AG04450 (cell line): ENCODE data around the gene APP. TPM values are rescaled to one million over a fixed set of nuclear protein-coding genes. Genes with fewer than 3 reads are reported as not detected.

ENCODE experiments used
- CTCF ChIA-PET: fragments of 300-600, 350-600 bp; formaldehyde crosslinking; extraction: SDS; loops from one replicate; lab custom pipeline; 2022; ENCODE audit warnings: antibody characterized with exemption, inconsistent platforms; lab: Charles Lee
- POLR2A ChIA-PET: fragments of 350-600 bp; formaldehyde crosslinking; extraction: SDS; loops from one replicate; lab custom pipeline; 2021; ENCODE audit warnings: antibody characterized with exemption, inconsistent platforms; lab: Yijun Ruan, JAX
- DNase-seq: peaks from one replicate; pipeline ENCODE4 v3.0.0-alpha.2; 2011; ENCODE audit warnings: low read depth, low spot score
- H3K27ac ChIP-seq: one replicate; pipeline ENCODE4 v1.5.1; 2012; ENCODE audit warnings: low read depth, low read length, control low read depth
- H3K27me3 ChIP-seq: one replicate; pipeline ENCODE4 v1.6.0; 2012; ENCODE audit warnings: low read length; ENCODE audit not compliant: control insufficient read depth, insufficient read depth
- H3K4me3 ChIP-seq: 2 replicates; pipeline ENCODE4 v1.5.1; 2011; ENCODE audit warnings: mild to moderate bottlenecking, low read depth, low read length, control low read depth
- H3K9me3 ChIP-seq: 2 replicates; pipeline ENCODE4 v1.5.1; 2012; ENCODE audit warnings: low read length; ENCODE audit not compliant: control insufficient read depth, insufficient read depth
- CTCF ChIP-seq: IDR thresholded peaks from 2 replicates; pipeline ENCODE4 v1.5.1; 2011; ENCODE audit warnings: low read depth, low read length, control low read depth, inconsistent platforms
- polyA plus RNA-seq: library from polyadenylated mRNA; depleted of rRNA; stranded (reverse); fragments of >200 nt; gene quantifications from 2 replicates; pipeline ENCODE4 v1.2.3, GENCODE V29; 2011

Gene APP
- polyA plus RNA-seq, 1 experiment = 870 TPM

- H3K27ac ChIP-seq = no peak overlapping the region
- TF ChIP-seq CTCF = peak; percentile 97
- CTCF ChIA-PET = interaction anchor here (0.6 to 2.8 kb wide), 8 partner anchors 11 to 294 kb away, joined by 3 to 14 read pairs (median 4); partner anchors contain the start of gene APP
- H3K4me3 ChIP-seq = no peak overlapping the region
- no peaks in the 10 kb centered on the region for H3K9me3 ChIP-seq
- POLR2A ChIA-PET = no interaction called here
- DNase-seq = peak; percentile 16
- no peaks in the 10 kb centered on the region for H3K27me3 ChIP-seq
These were observed 288.8 kb downstream of the APP start for GRCh38 chr21:25881524-25882376.

- H3K27ac ChIP-seq = no peak overlapping the region
- no peaks in the 10 kb centered on the region for H3K27me3 ChIP-seq
- POLR2A ChIA-PET = no interaction called here
- TF ChIP-seq CTCF = no peak
- CTCF ChIA-PET = interaction anchor here (0.5 to 1.5 kb wide), 2 partner anchors 31 to 271 kb away, joined by 3 to 5 read pairs; no protein-coding TSS in a partner anchor
- no peaks in the 10 kb centered on the region for H3K9me3 ChIP-seq
- no peak overlapping the region for H3K4me3 ChIP-seq
- DNase-seq = no peak
These were observed 291.4 kb downstream of the APP start for GRCh38 chr21:25879203-25879602.

GRCh38 chr21:25878344-25878743, 292.2 kb downstream of the APP start:
- POLR2A ChIA-PET = no interaction called here
- CTCF ChIA-PET = interaction anchor here (1.0 to 2.5 kb wide), 3 partner anchors 18 to 270 kb away, joined by 5 to 12 read pairs (median 5); no protein-coding TSS in a partner anchor
- no peaks in the 10 kb centered on the region for H3K27me3 ChIP-seq
- H3K27ac ChIP-seq = no peak overlapping the region
- TF ChIP-seq CTCF = no peak
- DNase-seq = no peak
- H3K9me3 ChIP-seq = no peaks in the 10 kb centered on the region
- H3K4me3 ChIP-seq = no peak overlapping the region

- POLR2A ChIA-PET = no interaction called here
- Histone ChIP-seq H3K27me3 (no peaks in the 10 kb centered on the region), H3K9me3 (no peaks in the 10 kb centered on the region; the same call in 1 of the 2 replicates), H3K4me3 (no peak overlapping the region), H3K27ac (no peak overlapping the region)
- CTCF ChIA-PET = interaction anchor here (0.6 kb wide), 1 partner anchor 264 kb away, joined by 3 read pairs; no protein-coding TSS in a partner anchor
- no peak for TF ChIP-seq CTCF
- DNase-seq = no peak
These were observed 298.3 kb downstream of the APP start for GRCh38 chr21:25872271-25872670.

- ChIA-PET CTCF (interaction anchor here (0.7 kb wide), 1 partner anchor 283 kb away, joined by 3 read pairs; no protein-coding TSS in a partner anchor), POLR2A (no interaction called here)
- TF ChIP-seq CTCF = no peak
- no peaks in the 10 kb centered on the region; the same call in 1 of the 2 replicates for H3K9me3 ChIP-seq
- no peaks in the 10 kb centered on the region for H3K27me3 ChIP-seq
- no peak overlapping the region for H3K27ac ChIP-seq
- no peak for DNase-seq
- H3K4me3 ChIP-seq = no peak overlapping the region
These were observed 299.0 kb downstream of the APP start for GRCh38 chr21:25871566-25871965.
